Measurements from ENCODE around the gene NPAS3.

NPAS3 gene

DNA sequence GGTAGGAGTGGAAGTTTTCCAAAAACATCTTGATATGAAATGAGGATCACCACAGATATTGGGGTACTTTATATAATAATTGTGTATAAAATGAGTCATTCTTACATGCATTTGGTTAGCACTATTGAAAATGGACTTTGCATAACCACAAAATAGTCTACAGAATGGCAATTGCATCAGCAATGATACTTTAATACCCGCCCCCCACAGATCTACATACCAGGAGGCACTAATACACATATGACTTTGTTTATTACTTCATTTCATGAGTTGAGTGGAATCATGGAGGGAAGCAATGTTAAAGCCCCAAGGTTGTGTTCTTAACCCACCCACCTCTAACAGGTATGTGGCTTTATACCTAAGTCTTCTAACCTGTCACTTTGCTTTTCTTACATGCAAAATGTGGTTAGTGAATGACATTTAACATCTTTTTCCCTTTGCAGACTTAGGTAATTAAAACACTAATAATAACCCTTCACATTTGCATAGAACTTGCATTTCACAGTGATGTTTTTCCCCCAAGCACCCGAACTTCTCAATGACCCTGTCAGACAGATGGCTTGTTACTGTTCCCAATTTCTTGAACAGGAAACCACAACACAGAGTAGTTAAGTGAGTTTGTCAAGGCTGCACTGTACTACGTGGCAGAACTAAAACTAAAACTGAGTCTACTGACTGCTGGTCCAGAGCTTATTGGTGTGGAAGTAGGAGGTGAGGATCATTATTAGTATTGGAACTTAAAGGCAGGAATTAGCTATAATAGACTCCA is 101.9 kb downstream of the NPAS3 start:
- TF ChIP-seq, protein P1, sequence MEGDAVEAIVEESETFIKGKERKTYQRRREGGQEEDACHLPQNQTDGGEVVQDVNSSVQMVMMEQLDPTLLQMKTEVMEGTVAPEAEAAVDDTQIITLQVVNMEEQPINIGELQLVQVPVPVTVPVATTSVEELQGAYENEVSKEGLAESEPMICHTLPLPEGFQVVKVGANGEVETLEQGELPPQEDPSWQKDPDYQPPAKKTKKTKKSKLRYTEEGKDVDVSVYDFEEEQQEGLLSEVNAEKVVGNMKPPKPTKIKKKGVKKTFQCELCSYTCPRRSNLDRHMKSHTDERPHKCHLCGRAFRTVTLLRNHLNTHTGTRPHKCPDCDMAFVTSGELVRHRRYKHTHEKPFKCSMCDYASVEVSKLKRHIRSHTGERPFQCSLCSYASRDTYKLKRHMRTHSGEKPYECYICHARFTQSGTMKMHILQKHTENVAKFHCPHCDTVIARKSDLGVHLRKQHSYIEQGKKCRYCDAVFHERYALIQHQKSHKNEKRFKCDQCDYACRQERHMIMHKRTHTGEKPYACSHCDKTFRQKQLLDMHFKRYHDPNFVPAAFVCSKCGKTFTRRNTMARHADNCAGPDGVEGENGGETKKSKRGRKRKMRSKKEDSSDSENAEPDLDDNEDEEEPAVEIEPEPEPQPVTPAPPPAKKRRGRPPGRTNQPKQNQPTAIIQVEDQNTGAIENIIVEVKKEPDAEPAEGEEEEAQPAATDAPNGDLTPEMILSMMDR (IDR thresholded peaks at IDR 0.05; ENCODE audit: control insufficient read depth, insufficient read depth, low read depth, low read length, missing control alignments): no peak
- no peak overlapping the region for H3K4me3 ChIP-seq (ENCODE audit: control insufficient read depth, low read depth, low read length)
- no peak for DNase-seq (ENCODE audit: low read depth)

DNA sequence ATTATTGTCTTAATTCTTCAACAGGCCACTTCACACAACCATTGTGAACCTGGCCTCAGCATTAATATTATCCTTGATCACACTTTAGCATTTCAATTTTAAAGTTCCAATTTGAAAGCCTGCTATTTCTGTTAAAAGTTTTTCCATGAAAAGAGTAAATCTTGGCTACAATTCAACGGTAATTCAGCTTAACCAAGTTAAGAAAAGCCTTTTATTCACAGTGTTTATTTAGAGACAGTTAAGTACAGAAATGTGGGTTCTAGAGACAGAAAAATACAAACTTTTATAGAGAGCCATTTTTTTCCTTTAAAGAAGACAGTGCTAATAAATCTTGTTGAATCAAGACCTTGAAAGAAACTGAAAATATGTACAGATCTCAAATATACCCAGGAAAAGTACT is 103.9 kb downstream of the NPAS3 start:
- no peak overlapping the region for H3K4me3 ChIP-seq (ENCODE audit: control insufficient read depth, low read depth, low read length)
- TF ChIP-seq, protein P1 (IDR thresholded peaks at IDR 0.05; ENCODE audit: control insufficient read depth, insufficient read depth, low read depth, low read length, missing control alignments): no peak
- no peak for DNase-seq (ENCODE audit: low read depth)

DNA sequence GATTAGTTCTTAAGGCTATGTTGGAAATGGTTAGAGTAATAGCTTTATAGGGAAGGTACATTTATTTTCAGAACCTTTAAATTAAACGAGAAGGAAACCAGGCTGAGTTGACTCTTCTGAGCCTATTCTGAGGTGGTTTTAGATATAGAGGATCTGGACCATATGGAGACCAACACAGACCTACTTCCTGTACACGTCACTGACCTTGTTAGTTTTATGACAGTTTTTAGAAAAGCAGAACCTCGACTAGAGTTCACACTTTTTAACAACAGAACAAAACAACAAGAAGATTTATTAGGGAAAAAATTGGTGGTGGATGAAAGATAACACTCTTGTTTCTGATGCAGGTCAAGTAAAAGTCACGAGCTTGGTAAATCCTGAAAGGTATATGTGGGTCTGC is 107.1 kb downstream of the NPAS3 start:
- TF ChIP-seq, protein P1 (IDR thresholded peaks at IDR 0.05; ENCODE audit: control insufficient read depth, insufficient read depth, low read depth, low read length, missing control alignments): no peak

DNA sequence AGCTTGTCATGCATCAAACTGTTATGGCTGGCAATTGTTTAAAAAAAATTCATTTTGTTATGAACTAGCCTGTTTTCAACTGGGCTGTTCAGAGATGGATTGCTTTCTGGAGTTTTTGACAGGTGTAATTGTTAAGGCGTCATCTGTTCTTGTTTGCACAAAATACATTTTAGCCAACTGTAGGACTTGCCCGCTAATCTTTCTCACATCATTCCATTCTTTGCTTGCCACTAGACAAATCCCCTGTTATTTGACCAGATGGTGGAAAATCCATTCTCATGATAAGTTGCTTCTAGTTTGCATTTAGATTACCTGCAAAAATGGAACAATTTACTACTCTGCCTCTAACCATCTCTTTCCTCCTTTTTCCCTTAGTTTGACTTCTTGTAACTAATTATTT is 114.3 kb downstream of the NPAS3 start:
- TF ChIP-seq, protein P1 (IDR thresholded peaks at IDR 0.05; ENCODE audit: control insufficient read depth, insufficient read depth, low read depth, low read length, missing control alignments): no peak
- no peak overlapping the region for H3K4me3 ChIP-seq (ENCODE audit: control insufficient read depth, low read depth, low read length)
- no peak for DNase-seq (ENCODE audit: low read depth)

More for the DNA sequence above, 107.1 kb downstream of the NPAS3 start:
- H3K4me3 ChIP-seq (ENCODE audit: control insufficient read depth, low read depth, low read length): no peak overlapping the region
- no peak for DNase-seq (ENCODE audit: low read depth)

DNA sequence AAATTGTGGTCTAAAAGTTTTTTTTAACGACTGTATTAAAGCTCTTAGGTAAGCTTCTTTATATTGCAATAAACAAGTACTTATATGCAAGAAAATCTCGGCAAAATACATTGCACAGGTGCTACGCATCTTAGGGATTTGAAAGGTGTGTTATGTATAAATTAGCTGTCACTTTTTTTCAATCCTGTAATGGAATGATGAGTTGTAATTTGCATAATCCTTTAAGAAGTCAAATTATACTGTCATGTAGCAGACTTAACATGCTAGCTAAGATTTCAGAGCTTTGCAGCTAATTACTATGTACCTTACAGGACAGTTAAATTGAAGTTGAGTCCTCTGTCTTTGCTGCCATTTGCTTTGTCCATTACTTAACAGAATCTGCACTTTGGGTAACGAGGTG is 117.5 kb downstream of the NPAS3 start:
- DNase-seq (ENCODE audit: low read depth): no peak
- TF ChIP-seq, protein P1 (IDR thresholded peaks at IDR 0.05; ENCODE audit: control insufficient read depth, insufficient read depth, low read depth, low read length, missing control alignments): no peak
- H3K4me3 ChIP-seq (ENCODE audit: control insufficient read depth, low read depth, low read length): no peak overlapping the region

DNA sequence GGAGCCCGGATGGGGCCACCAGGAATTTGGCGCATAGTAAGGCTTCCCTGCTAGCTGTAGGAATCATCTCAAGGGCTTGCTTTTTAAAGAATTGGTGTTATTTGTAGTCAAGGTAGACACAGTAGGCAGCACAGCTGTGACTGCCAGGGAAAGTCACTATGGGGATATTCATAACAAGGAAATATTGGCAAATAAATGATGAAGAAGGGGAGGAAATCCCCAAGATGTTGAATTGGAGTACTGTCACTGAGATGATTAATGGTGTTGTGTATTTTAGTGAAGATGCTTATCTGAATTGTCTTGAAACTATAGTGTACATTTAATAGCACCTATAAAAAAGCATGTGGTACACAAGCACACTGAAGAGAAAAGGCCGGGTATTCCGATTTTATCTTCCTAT is 118.9 kb downstream of the NPAS3 start:
- DNase-seq (ENCODE audit: low read depth): no peak
- TF ChIP-seq, protein P1 (IDR thresholded peaks at IDR 0.05; ENCODE audit: control insufficient read depth, insufficient read depth, low read depth, low read length, missing control alignments): no peak
- H3K4me3 ChIP-seq (ENCODE audit: control insufficient read depth, low read depth, low read length): no peak overlapping the region

All from AG09309 (cell line).